Raji (cell line): Measurements from ENCODE around the gene DOC2B.

Source experiments
- POLR2A ChIP-seq: IDR thresholded peaks from 2 replicates; pipeline ENCODE4 v1.6.1; 2011; ENCODE audit warnings: low read depth, low read length, control low read depth; ENCODE audit not compliant: insufficient read depth

DOC2B gene

GRCh38 chr17:156094-156621 lies 25.3 kb downstream of the DOC2B start:
- TF ChIP-seq POLR2A = no peak

GRCh38 chr17:155576-155975 lies 25.9 kb downstream of the DOC2B start:
- no peak for TF ChIP-seq POLR2A

GRCh38 chr17:153851-154250 lies 27.6 kb downstream of the DOC2B start:
- TF ChIP-seq POLR2A = no peak

- no peak for TF ChIP-seq POLR2A
These were observed 28.5 kb downstream of the DOC2B start for GRCh38 chr17:152860-153420.

- TF ChIP-seq POLR2A = no peak
These were observed 29.3 kb downstream of the DOC2B start for GRCh38 chr17:151886-152859.

GRCh38 chr17:151004-151403 lies 30.4 kb downstream of the DOC2B start:
- no peak for TF ChIP-seq POLR2A

- TF ChIP-seq POLR2A = no peak
These were observed 31.4 kb downstream of the DOC2B start for GRCh38 chr17:149897-150584.

GRCh38 chr17:149231-149630 lies 32.2 kb downstream of the DOC2B start:
- no peak for TF ChIP-seq POLR2A

- no peak for TF ChIP-seq POLR2A
These were observed 32.7 kb downstream of the DOC2B start for GRCh38 chr17:148757-149156.

- no peak for TF ChIP-seq POLR2A
These were observed 33.4 kb downstream of the DOC2B start for GRCh38 chr17:147796-148740.

- no peak for TF ChIP-seq POLR2A
These were observed 34.3 kb downstream of the DOC2B start for GRCh38 chr17:146983-147761.

- no peak for TF ChIP-seq POLR2A
These were observed 34.9 kb downstream of the DOC2B start for GRCh38 chr17:146546-146945.

- no peak for TF ChIP-seq POLR2A
These were observed 35.5 kb downstream of the DOC2B start for GRCh38 chr17:145671-146541.
